Measurements from ENCODE around the gene SLC22A4. TPM values are rescaled to one million over a fixed set of nuclear protein-coding genes. Genes with fewer than 3 reads are reported as not detected.

Gene SLC22A4
- total RNA-seq, 1 donor from 2014 or later = 2.1 TPM

DNA sequence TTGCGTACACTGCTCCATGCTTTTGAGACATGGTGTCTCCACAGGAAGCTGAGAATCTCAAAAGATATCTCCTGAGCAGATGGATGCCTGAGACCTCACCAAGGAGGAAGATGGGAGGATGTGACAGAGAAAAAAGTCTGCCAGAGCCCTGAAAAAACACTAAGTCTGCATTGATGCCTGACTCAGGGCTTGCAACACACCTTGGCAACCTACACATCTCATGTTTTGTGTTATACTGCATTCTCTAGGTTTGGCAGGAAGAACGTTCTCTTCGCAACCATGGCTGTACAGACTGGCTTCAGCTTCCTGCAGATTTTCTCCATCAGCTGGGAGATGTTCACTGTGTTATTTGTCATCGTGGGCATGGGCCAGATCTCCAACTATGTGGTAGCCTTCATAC lies 19.2 kb downstream of the SLC22A4 start:
- TF ChIP-seq, protein P1, sequence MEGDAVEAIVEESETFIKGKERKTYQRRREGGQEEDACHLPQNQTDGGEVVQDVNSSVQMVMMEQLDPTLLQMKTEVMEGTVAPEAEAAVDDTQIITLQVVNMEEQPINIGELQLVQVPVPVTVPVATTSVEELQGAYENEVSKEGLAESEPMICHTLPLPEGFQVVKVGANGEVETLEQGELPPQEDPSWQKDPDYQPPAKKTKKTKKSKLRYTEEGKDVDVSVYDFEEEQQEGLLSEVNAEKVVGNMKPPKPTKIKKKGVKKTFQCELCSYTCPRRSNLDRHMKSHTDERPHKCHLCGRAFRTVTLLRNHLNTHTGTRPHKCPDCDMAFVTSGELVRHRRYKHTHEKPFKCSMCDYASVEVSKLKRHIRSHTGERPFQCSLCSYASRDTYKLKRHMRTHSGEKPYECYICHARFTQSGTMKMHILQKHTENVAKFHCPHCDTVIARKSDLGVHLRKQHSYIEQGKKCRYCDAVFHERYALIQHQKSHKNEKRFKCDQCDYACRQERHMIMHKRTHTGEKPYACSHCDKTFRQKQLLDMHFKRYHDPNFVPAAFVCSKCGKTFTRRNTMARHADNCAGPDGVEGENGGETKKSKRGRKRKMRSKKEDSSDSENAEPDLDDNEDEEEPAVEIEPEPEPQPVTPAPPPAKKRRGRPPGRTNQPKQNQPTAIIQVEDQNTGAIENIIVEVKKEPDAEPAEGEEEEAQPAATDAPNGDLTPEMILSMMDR (IDR thresholded peaks at IDR 0.05; ENCODE audit: unreplicated experiment) = no peak
- H3K27ac Mint-ChIP-seq = no peak overlapping the region
- H3K27me3 Mint-ChIP-seq (ENCODE audit: low read depth) = no peaks in the 10 kb centered on the region
- peaks cover 8% of the 10 kb centered on the region for H3K36me3 Mint-ChIP-seq
- peaks cover 15% of the 10 kb centered on the region for H3K4me1 Mint-ChIP-seq
- H3K9me3 Mint-ChIP-seq = no peaks in the 10 kb centered on the region
- no peak for DNase-seq (ENCODE audit: low spot score in 2 of 2, unreplicated experiment in 2 of 2)
- no peak overlapping the region for H3K4me3 Mint-ChIP-seq

DNA sequence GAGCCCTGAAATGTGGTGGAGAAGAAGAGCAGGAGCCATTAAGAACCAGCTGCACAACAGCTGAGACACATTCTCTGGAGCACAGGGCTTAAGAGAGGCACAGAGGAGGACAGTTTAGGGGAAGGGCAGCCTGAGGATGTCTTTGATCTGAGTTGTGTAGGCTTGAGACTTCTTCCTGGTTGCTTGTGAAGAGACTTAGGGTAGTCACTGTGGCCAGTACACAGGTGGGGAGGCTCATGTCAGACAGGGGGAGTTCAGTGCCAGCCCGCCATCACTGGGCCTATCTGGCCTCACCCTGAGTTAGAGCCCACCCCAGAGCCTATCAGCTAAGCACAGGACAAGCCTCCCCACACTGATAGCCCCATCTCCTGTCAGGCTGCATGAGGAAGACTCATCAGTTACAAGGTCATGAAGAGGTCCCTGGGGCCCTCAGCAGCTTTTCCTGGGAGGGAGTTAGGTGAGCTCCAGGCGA lies 19.8 kb downstream of the SLC22A4 start:
- Mint-ChIP-seq H3K9me3 (no peaks in the 10 kb centered on the region), H3K4me1 (peaks cover 15% of the 10 kb centered on the region), H3K36me3 (peaks cover 8% of the 10 kb centered on the region), H3K27me3 (ENCODE audit: low read depth) (no peaks in the 10 kb centered on the region), H3K27ac (no peak overlapping the region), H3K4me3 (no peak overlapping the region)
- TF ChIP-seq, protein P1 (IDR thresholded peaks at IDR 0.05; ENCODE audit: unreplicated experiment) = no peak
- DNase-seq (ENCODE audit: low spot score in 2 of 2, unreplicated experiment in 2 of 2) = no peak

DNA sequence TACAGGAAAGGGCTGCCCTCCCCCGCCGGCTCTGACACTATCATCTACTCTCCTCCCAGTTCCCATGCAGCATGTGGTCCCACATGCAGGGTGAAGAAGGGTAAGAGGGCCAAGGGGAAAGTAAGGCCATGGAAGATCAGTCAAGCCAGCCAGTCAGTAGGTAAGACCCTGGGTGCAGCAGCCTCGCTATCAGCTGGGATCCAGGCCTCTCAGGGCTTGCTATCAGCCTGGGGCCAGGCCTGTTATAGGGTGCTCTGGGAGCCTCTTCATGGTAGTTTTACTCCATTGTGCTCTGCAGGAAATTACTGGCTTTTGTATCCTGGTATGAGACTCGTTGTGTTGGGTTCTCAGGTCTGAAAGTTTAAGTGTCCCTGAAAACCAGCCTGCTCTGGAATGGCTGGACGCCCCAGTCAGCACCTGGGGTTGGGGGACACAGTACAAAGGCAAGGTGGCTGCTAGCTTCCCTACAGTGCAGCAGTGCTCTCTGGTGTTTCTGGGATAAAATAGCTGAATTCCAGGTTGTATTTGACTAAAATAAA lies 21.4 kb downstream of the SLC22A4 start:
- no peaks in the 10 kb centered on the region for H3K9me3 Mint-ChIP-seq
- TF ChIP-seq, protein P1 (IDR thresholded peaks at IDR 0.05; ENCODE audit: unreplicated experiment) = no peak
- peaks cover 5% of the 10 kb centered on the region for H3K4me1 Mint-ChIP-seq
- H3K4me3 Mint-ChIP-seq = no peak overlapping the region
- H3K27ac Mint-ChIP-seq = no peak overlapping the region
- peaks cover 8% of the 10 kb centered on the region for H3K36me3 Mint-ChIP-seq
- DNase-seq (ENCODE audit: low spot score in 2 of 2, unreplicated experiment in 2 of 2) = no peak
- H3K27me3 Mint-ChIP-seq (ENCODE audit: low read depth) = no peaks in the 10 kb centered on the region

DNA sequence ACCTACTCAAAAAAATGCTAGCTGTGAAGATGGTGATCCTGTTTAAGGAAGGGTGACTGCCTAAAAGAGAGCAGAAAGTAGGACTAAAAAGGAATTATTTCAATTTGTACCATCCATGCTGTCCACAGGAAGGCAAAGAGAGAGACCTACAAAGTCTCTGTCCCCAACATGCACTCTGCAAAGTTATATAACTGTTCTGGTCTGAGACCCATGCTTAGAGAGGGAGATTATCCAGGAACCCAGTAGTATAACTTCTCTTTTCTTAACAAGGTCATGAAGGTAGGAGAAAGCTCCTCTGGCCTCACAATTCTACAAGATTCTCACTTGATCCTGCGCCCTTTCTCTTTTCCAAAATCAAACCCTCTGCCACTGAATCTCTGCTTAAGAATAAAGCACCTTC lies 25.8 kb downstream of the SLC22A4 start:
- H3K36me3 Mint-ChIP-seq = peaks cover 3% of the 10 kb centered on the region
- no peak overlapping the region for H3K4me3 Mint-ChIP-seq
- H3K27ac Mint-ChIP-seq = no peak overlapping the region
- H3K27me3 Mint-ChIP-seq (ENCODE audit: low read depth) = no peaks in the 10 kb centered on the region
- TF ChIP-seq, protein P1 (IDR thresholded peaks at IDR 0.05; ENCODE audit: unreplicated experiment) = no peak
- no peak for DNase-seq (ENCODE audit: low spot score in 2 of 2, unreplicated experiment in 2 of 2)
- peaks cover 18% of the 10 kb centered on the region for H3K4me1 Mint-ChIP-seq
- H3K9me3 Mint-ChIP-seq = no peaks in the 10 kb centered on the region

DNA sequence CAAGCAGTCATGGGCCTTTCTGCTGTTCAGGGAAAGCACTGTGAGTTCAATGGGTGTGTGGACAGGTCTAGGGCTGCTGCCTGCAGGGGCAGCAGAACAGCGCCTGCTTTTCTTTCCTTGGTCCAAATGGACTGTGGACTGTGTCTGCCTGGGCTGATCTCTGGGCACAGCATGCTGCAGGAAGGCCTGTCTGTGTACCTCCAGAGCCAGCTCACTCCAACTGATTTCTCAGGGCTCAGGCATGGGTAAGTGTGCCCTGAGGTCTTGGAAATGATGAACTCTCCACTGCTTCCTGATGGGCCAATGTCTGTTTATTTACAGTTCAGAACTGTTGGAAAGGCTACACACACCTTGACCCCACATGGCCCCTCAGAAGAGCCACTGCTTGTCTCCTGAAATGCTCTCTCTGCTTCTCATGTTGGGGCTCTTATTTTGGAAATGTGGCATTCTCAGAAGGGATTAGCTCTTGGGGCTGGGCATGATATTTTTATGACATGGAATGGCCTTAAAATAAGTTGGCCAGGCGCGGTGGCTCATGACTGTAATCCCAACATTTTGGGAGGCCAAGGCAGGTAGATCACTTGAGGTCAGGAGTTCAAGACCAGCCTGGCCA lies 27.0 kb downstream of the SLC22A4 start:
- Mint-ChIP-seq H3K27me3 (ENCODE audit: low read depth) (no peaks in the 10 kb centered on the region), H3K4me3 (no peak overlapping the region), H3K4me1 (peaks cover 18% of the 10 kb centered on the region), H3K36me3 (peaks cover 3% of the 10 kb centered on the region), H3K27ac (no peak overlapping the region), H3K9me3 (no peaks in the 10 kb centered on the region)
- TF ChIP-seq, protein P1 (IDR thresholded peaks at IDR 0.05; ENCODE audit: unreplicated experiment) = no peak
- DNase-seq (ENCODE audit: low spot score in 2 of 2, unreplicated experiment in 2 of 2) = no peak
